H1 (cell line): ENCODE results near the gene YAP1. TPM values are rescaled to one million over a fixed set of nuclear protein-coding genes. Genes with fewer than 3 reads are reported as not detected.

Experiments used
- polyA plus RNA-seq, 7 experiments: library from polyadenylated mRNA; depleted of rRNA in 3 of 7; stranded (reverse) in 5 of 7; unstranded in 2 of 7; fragments of >200 nt in 5 of 7; fragments of 200-250 nt in 2 of 7; gene quantifications; 1 replicate in 5 of 7; 2 replicates in 1 of 7; 4 replicates in 1 of 7; pipeline versions ENCODE4 v1.2.1 to v1.2.3, GENCODE V29; 2011 to 2013; ENCODE audit warnings: missing spikeins in 2 of 7, mixed read lengths in 2 of 7
- total RNA-seq: library from RNA; stranded (reverse); fragmentation: NEBNext Ultra II Directional; extraction: Animal tissue kit (Norgen Biotek cat#: 25700); gene quantifications from 2 replicates; pipeline ENCODE4 v1.2.1, GENCODE V29; 2021

The YAP1 gene
- total and polyA plus RNA-seq, 2 of the 8 experiments (the other 6 are each of a cell fraction or from before 2014, with no cell fraction given), result 62.0 to 108 TPM

Other genes starting within 250 kb of the YAP1 start
- gene CEP126, start 195.4 kb upstream of the YAP1 start, total RNA-seq, result 1.3 and 1.9 TPM in 2 replicates
- 0.60 and 0.76 TPM in 2 replicates for gene CEP126, start 195.4 kb upstream of the YAP1 start, polyA plus RNA-seq (2011; rRNA removed)
- gene ANGPTL5, start 193.9 kb upstream of the YAP1 start, total RNA-seq, result not detected in 2 replicates
- not detected in 2 replicates for gene ANGPTL5, start 193.9 kb upstream of the YAP1 start, polyA plus RNA-seq (2011; rRNA removed)
- 1.5 and 2.1 TPM in 2 replicates for gene CFAP300, start 63.0 kb upstream of the YAP1 start, total RNA-seq
- gene CFAP300, start 63.0 kb upstream of the YAP1 start, polyA plus RNA-seq (2011; rRNA removed), result 1.1 and 2.8 TPM in 2 replicates
- 0.15 and 0.20 TPM in 2 replicates for gene BIRC3, start 207.0 kb downstream of the YAP1 start, total RNA-seq
- 0.02 and 0.08 TPM in 2 replicates for gene BIRC3, start 207.0 kb downstream of the YAP1 start, polyA plus RNA-seq (2011; rRNA removed)
- gene BIRC2, start 236.8 kb downstream of the YAP1 start, total RNA-seq, result 22.3 and 24.7 TPM in 2 replicates
- 12.4 and 18.4 TPM in 2 replicates for gene BIRC2, start 236.8 kb downstream of the YAP1 start, polyA plus RNA-seq (2011; rRNA removed)